HEK293T (cell line): ENCODE results near the gene MAN1C1.

Source experiments
- ARNT ChIP-seq: fragments of 450-650 bp; IDR thresholded peaks from 2 replicates; pipeline ENCODE4 v1.6.1; 2017; ENCODE audit warnings: mild to moderate bottlenecking
- HDGF ChIP-seq: fragments of 450-650 bp; IDR thresholded peaks from 2 replicates; pipeline ENCODE4 v1.6.1; 2017; ENCODE audit warnings: antibody characterized with exemption, borderline replicate concordance
- SP1 ChIP-seq: fragments of 450-650 bp; IDR thresholded peaks from 2 replicates; pipeline ENCODE4 v1.6.1; 2017

GRCh38 chr1:25760122-25760719, 143.6 kb downstream of the MAN1C1 start:
- TF ChIP-seq ARNT (no peak), SP1 (no peak), HDGF (no peak)
